ENCODE results near the gene ISLR.

The ISLR gene

DNA sequence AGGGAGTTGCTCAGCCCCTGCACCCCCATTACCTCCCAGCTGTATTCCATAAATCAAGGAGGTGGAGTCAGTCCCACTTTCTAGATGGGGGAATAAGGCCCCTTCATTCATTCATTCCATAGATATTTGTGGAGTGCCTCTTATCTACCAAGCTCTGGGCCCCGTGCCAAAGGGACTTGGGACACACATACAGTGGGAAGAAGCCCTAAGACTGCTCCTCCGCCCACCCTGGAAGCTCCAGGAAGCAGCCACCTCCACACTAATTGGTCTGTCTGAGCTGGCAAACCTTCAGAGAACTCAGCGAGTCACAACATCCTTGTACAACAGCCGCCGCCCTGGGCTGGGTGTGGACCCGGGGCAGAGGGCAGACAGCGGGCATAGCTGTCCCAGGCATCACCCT is 22.7 kb downstream of the ISLR start:
- peak; percentile 81 to 97 for DNase-seq (ENCODE audit: low read depth in 2 of 2)
- H3K4me3 ChIP-seq (replicated peaks in 1 of 2; ENCODE audit: low read depth in 2 of 2, low read length in 2 of 2) = no peak overlapping the region
- TF ChIP-seq, protein P1, sequence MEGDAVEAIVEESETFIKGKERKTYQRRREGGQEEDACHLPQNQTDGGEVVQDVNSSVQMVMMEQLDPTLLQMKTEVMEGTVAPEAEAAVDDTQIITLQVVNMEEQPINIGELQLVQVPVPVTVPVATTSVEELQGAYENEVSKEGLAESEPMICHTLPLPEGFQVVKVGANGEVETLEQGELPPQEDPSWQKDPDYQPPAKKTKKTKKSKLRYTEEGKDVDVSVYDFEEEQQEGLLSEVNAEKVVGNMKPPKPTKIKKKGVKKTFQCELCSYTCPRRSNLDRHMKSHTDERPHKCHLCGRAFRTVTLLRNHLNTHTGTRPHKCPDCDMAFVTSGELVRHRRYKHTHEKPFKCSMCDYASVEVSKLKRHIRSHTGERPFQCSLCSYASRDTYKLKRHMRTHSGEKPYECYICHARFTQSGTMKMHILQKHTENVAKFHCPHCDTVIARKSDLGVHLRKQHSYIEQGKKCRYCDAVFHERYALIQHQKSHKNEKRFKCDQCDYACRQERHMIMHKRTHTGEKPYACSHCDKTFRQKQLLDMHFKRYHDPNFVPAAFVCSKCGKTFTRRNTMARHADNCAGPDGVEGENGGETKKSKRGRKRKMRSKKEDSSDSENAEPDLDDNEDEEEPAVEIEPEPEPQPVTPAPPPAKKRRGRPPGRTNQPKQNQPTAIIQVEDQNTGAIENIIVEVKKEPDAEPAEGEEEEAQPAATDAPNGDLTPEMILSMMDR (IDR thresholded peaks at IDR 0.05; ENCODE audit: low read depth, low read length) = no peak

- TF ChIP-seq, protein P1 (IDR thresholded peaks at IDR 0.05; ENCODE audit: low read depth, low read length) = no peak
- no peak overlapping the region for H3K4me3 ChIP-seq (replicated peaks in 1 of 2; ENCODE audit: low read depth in 2 of 2, low read length in 2 of 2)
- no peak for DNase-seq (ENCODE audit: low read depth in 2 of 2)
These were observed 23.9 kb downstream of the ISLR start for GRCh38 chr15:74197176-74197965.

GRCh38 chr15:74199297-74199652 is 25.8 kb downstream of the ISLR start:
- DNase-seq (ENCODE audit: low read depth in 2 of 2) = no peak
- TF ChIP-seq, protein P1 (IDR thresholded peaks at IDR 0.05; ENCODE audit: low read depth, low read length) = no peak
- H3K4me3 ChIP-seq (replicated peaks in 1 of 2; ENCODE audit: low read depth in 2 of 2, low read length in 2 of 2) = no peak overlapping the region

- H3K4me3 ChIP-seq (replicated peaks in 1 of 2; ENCODE audit: low read depth in 2 of 2, low read length in 2 of 2) = no peak overlapping the region
- peak; percentile 84 to 94 for DNase-seq (ENCODE audit: low read depth in 2 of 2)
- TF ChIP-seq, protein P1 (IDR thresholded peaks at IDR 0.05; ENCODE audit: low read depth, low read length) = no peak
These were observed 26.9 kb downstream of the ISLR start for GRCh38 chr15:74200412-74200815.

- TF ChIP-seq, protein P1 (IDR thresholded peaks at IDR 0.05; ENCODE audit: low read depth, low read length) = no peak
- DNase-seq (ENCODE audit: low read depth in 2 of 2) = peak; percentile 59 to 77
- no peak overlapping the region for H3K4me3 ChIP-seq (replicated peaks in 1 of 2; ENCODE audit: low read depth in 2 of 2, low read length in 2 of 2)
These were observed 27.4 kb downstream of the ISLR start for GRCh38 chr15:74200871-74201419.

DNA sequence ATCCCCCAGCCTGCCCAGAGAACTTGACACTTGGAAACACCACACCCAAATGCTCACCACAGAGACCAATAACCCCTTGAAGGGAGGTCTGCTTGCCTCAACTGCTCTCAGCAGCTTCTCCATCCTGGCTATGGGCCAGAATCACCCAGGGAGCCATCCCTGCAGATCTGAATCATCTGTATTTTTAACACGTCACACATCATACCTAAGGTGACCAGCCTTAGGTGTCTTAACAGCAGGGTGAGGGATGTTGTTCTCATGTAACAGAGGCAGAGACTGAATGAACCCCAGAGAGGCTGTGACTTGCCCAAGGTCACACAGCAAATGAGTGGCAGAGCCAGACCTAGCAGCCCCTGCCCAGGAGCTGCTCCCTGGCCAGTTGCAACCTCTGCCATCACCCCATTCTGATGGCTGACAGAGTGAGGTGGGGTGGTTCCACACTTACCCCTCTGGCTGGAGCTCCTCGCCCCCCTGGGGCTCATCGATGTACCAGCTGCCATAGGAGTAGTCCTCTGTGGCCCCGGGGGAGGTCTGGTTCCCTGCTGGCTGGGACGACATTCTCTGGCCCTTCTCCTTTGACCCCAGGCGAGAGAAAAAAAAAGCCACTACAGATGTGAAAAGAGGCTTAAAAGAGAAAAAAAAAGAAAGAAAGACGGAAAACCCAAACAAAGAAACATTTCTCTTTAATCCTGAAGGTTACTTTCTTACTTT is 28.4 kb downstream of the ISLR start:
- TF ChIP-seq, protein P1 (IDR thresholded peaks at IDR 0.05; ENCODE audit: low read depth, low read length) = no peak
- DNase-seq (ENCODE audit: low read depth in 2 of 2) = peak in 1 of 2 donors; percentile 69
- no peak overlapping the region for H3K4me3 ChIP-seq (replicated peaks in 1 of 2; ENCODE audit: low read depth in 2 of 2, low read length in 2 of 2)

Data from cardiac fibroblast (primary cell).